Suprapubic skin (tissue), 3 donors: ENCODE results near the gene AFMID.

Source experiments
- CTCF ChIP-seq, 2 donors: fragments of 200-600 bp in 1 of 2; fragments of 450-650 bp in 1 of 2; sonication (generic) in 1 of 2; IDR thresholded peaks; one replicate each; pipeline ENCODE4 v1.5.1; 2016 to 2019; ENCODE audit warnings: antibody characterized with exemption in 2 of 2, mild to moderate bottlenecking in 1 of 2, moderate library complexity in 1 of 2
- POLR2A ChIP-seq, 2 donors: fragments of 450-650 bp; IDR thresholded peaks; one replicate each; pipeline ENCODE4 v1.6.1; 2017; ENCODE audit warnings: antibody characterized with exemption in 2 of 2, mild to moderate bottlenecking in 2 of 2, moderate library complexity in 2 of 2

- TF ChIP-seq CTCF (IDR thresholded peaks at IDR 0.05) (no peak), POLR2A (IDR thresholded peaks at IDR 0.05) (no peak)
These were observed 23.0 kb upstream of the AFMID start for GRCh38 chr17:78163881-78164747.
